ENCODE results near the gene VENTX. TPM values are rescaled to one million over a fixed set of nuclear protein-coding genes. Genes with fewer than 3 reads are reported as not detected.
A peak's percentile ranks its signal among the peaks of the same experiment; 100 is the strongest.

The VENTX gene
- total RNA-seq, 1 donor from 2014 or later, result 1.6 TPM

- H3K27me3 Mint-ChIP-seq (ENCODE audit: unreplicated experiment), result peaks cover 23% of the 10 kb centered on the region
These were observed 2.3 kb upstream of the VENTX start for GRCh38 chr10:133235265-133235855.

GRCh38 chr10:133235932-133236331, 1.7 kb upstream of the VENTX start:
- peaks cover 23% of the 10 kb centered on the region for H3K27me3 Mint-ChIP-seq (ENCODE audit: unreplicated experiment)
- H3K36me3 Mint-ChIP-seq (ENCODE audit: unreplicated experiment), result no peaks in the 10 kb centered on the region
- H3K4me1 Mint-ChIP-seq (ENCODE audit: low read depth, unreplicated experiment), result peaks cover 4% of the 10 kb centered on the region
- no peak overlapping the region for H3K27ac Mint-ChIP-seq (ENCODE audit: unreplicated experiment)
- TF ChIP-seq CTCF (IDR thresholded peaks at IDR 0.05; ENCODE audit: partially characterized antibody, unreplicated experiment), result no peak
- no peak overlapping the region for H3K4me3 Mint-ChIP-seq (ENCODE audit: unreplicated experiment)
- peaks cover 5% of the 10 kb centered on the region for H3K9me3 Mint-ChIP-seq (ENCODE audit: unreplicated experiment)
- no peak for DNase-seq

More at GRCh38 chr10:133235265-133235855, 2.3 kb upstream of the VENTX start:
- Mint-ChIP-seq H3K27ac (ENCODE audit: unreplicated experiment) (no peak overlapping the region), H3K36me3 (ENCODE audit: unreplicated experiment) (no peaks in the 10 kb centered on the region), H3K4me1 (ENCODE audit: low read depth, unreplicated experiment) (peaks cover 4% of the 10 kb centered on the region), H3K9me3 (ENCODE audit: unreplicated experiment) (peaks cover 5% of the 10 kb centered on the region), H3K4me3 (ENCODE audit: unreplicated experiment) (no peak overlapping the region)
- DNase-seq, result no peak
- TF ChIP-seq CTCF (IDR thresholded peaks at IDR 0.05; ENCODE audit: partially characterized antibody, unreplicated experiment), result no peak

GRCh38 chr10:133236401-133237240, 1.0 kb upstream of the VENTX start:
- no peak for TF ChIP-seq CTCF (IDR thresholded peaks at IDR 0.05; ENCODE audit: partially characterized antibody, unreplicated experiment)
- H3K9me3 Mint-ChIP-seq (ENCODE audit: unreplicated experiment), result peaks cover 5% of the 10 kb centered on the region
- DNase-seq, result no peak
- H3K27ac Mint-ChIP-seq (ENCODE audit: unreplicated experiment), result no peak overlapping the region
- H3K27me3 Mint-ChIP-seq (ENCODE audit: unreplicated experiment), result peaks cover 20% of the 10 kb centered on the region
- no peaks in the 10 kb centered on the region for H3K36me3 Mint-ChIP-seq (ENCODE audit: unreplicated experiment)
- no peak overlapping the region for H3K4me3 Mint-ChIP-seq (ENCODE audit: unreplicated experiment)
- H3K4me1 Mint-ChIP-seq (ENCODE audit: low read depth, unreplicated experiment), result peaks cover 4% of the 10 kb centered on the region

GRCh38 chr10:133237241-133237587, 441 bp upstream of the VENTX start:
- H3K36me3 Mint-ChIP-seq (ENCODE audit: unreplicated experiment), result no peaks in the 10 kb centered on the region
- no peak for TF ChIP-seq CTCF (IDR thresholded peaks at IDR 0.05; ENCODE audit: partially characterized antibody, unreplicated experiment)
- no peak for DNase-seq
- H3K4me3 Mint-ChIP-seq (ENCODE audit: unreplicated experiment), result no peak overlapping the region
- H3K9me3 Mint-ChIP-seq (ENCODE audit: unreplicated experiment), result peaks cover 5% of the 10 kb centered on the region
- peaks cover 4% of the 10 kb centered on the region for H3K4me1 Mint-ChIP-seq (ENCODE audit: low read depth, unreplicated experiment)
- H3K27ac Mint-ChIP-seq (ENCODE audit: unreplicated experiment), result no peak overlapping the region
- peaks cover 18% of the 10 kb centered on the region for H3K27me3 Mint-ChIP-seq (ENCODE audit: unreplicated experiment)

- Mint-ChIP-seq H3K36me3 (ENCODE audit: unreplicated experiment) (no peaks in the 10 kb centered on the region), H3K4me1 (ENCODE audit: low read depth, unreplicated experiment) (peaks cover 7% of the 10 kb centered on the region), H3K27me3 (ENCODE audit: unreplicated experiment) (peaks cover 16% of the 10 kb centered on the region), H3K27ac (ENCODE audit: unreplicated experiment) (peak overlapping the region; percentile 33), H3K9me3 (ENCODE audit: unreplicated experiment) (peaks cover 6% of the 10 kb centered on the region), H3K4me3 (ENCODE audit: unreplicated experiment) (peak overlapping the region; percentile 59)
- TF ChIP-seq CTCF (IDR thresholded peaks at IDR 0.05; ENCODE audit: partially characterized antibody, unreplicated experiment), result no peak
- DNase-seq, result no peak
These were observed 780 bp downstream of the VENTX start for GRCh38 chr10:133238466-133238804.
